ENCODE results near the gene NPRL2.

NPRL2 gene

GRCh38 chr3:50350527-50351322 is at the start of gene NPRL2, which contains the start of gene CYB561D2:
TSS of gene NPRL2 (minus strand) at chr3:50350775. CDS start at chr3:50350652, 123 bp downstream.
TSS of gene CYB561D2 (plus strand) at chr3:50350862. CDS start at chr3:50351434, 572 bp downstream.
- DNase-seq (ENCODE audit: insufficient read length, low spot score): peak; percentile 95
- peak; percentile 97 for FAIRE-seq

GRCh38 chr3:50396502-50396901 is 45.9 kb upstream of the NPRL2 start:
- DNase-seq (ENCODE audit: insufficient read length, low spot score) (no peak), FAIRE-seq (no peak)

GRCh38 chr3:50395070-50395860 is 44.7 kb upstream of the NPRL2 start:
- FAIRE-seq: no peak
- no peak for DNase-seq (ENCODE audit: insufficient read length, low spot score)

- DNase-seq (ENCODE audit: insufficient read length, low spot score) (no peak), FAIRE-seq (no peak)
Observed at GRCh38 chr3:50393061-50393460, 42.5 kb upstream of the NPRL2 start.

- no peak for DNase-seq (ENCODE audit: insufficient read length, low spot score)
- FAIRE-seq: no peak
Observed at GRCh38 chr3:50392101-50392715, 41.6 kb upstream of the NPRL2 start.

GRCh38 chr3:50390508-50391224 is 40.1 kb upstream of the NPRL2 start:
- DNase-seq (ENCODE audit: insufficient read length, low spot score) (no peak), FAIRE-seq (no peak)

GRCh38 chr3:50389414-50389767 is 38.8 kb upstream of the NPRL2 start:
- no peak for DNase-seq (ENCODE audit: insufficient read length, low spot score)
- FAIRE-seq: no peak

GRCh38 chr3:50388720-50389413 is 38.3 kb upstream of the NPRL2 start:
- DNase-seq (ENCODE audit: insufficient read length, low spot score) (no peak), FAIRE-seq (no peak)

GRCh38 chr3:50388016-50388719 is 37.6 kb upstream of the NPRL2 start:
- DNase-seq (ENCODE audit: insufficient read length, low spot score): no peak

GRCh38 chr3:50385754-50386153 is 35.2 kb upstream of the NPRL2 start:
- DNase-seq (ENCODE audit: insufficient read length, low spot score) (no peak), FAIRE-seq (no peak)

More at GRCh38 chr3:50388016-50388719, 37.6 kb upstream of the NPRL2 start:
- FAIRE-seq: no peak

GRCh38 chr3:50383750-50384149 is 33.2 kb upstream of the NPRL2 start:
- DNase-seq (ENCODE audit: insufficient read length, low spot score) (no peak), FAIRE-seq (no peak)

GRCh38 chr3:50382722-50383121 is 32.1 kb upstream of the NPRL2 start:
- no peak for FAIRE-seq
- DNase-seq (ENCODE audit: insufficient read length, low spot score): no peak

- no peak for FAIRE-seq
- DNase-seq (ENCODE audit: insufficient read length, low spot score): no peak
Observed at GRCh38 chr3:50381383-50381782, 30.8 kb upstream of the NPRL2 start.

- no peak for FAIRE-seq
Observed at GRCh38 chr3:50380405-50381085, 30.0 kb upstream of the NPRL2 start.

GRCh38 chr3:50378757-50379156 is 28.2 kb upstream of the NPRL2 start:
- DNase-seq (ENCODE audit: insufficient read length, low spot score) (no peak), FAIRE-seq (no peak)

More at GRCh38 chr3:50380405-50381085, 30.0 kb upstream of the NPRL2 start:
- DNase-seq (ENCODE audit: insufficient read length, low spot score): no peak

GRCh38 chr3:50378024-50378423 is 27.4 kb upstream of the NPRL2 start:
- DNase-seq (ENCODE audit: insufficient read length, low spot score): no peak
- FAIRE-seq: no peak

- no peak for DNase-seq (ENCODE audit: insufficient read length, low spot score)
- FAIRE-seq: no peak
Observed at GRCh38 chr3:50375258-50375931, 24.8 kb upstream of the NPRL2 start.
